Fibroblast of lung (primary cell): ENCODE data around the gene ETV2.

Experiments used
- EZH2 ChIP-seq: IDR thresholded peaks from 2 replicates; pipeline ENCODE4 v1.5.1; 2012; ENCODE audit warnings: low read length, control low read depth, mild to moderate bottlenecking; ENCODE audit errors: missing control alignments
- TF ChIP-seq, protein P1 (sequence below), 2 donors: IDR thresholded peaks in 1 of 2; conservative IDR thresholded peaks in 1 of 2; 1 replicate in 1 of 2; 2 replicates in 1 of 2; pipeline ENCODE4 v1.5.1; 2011 to 2012; ENCODE audit warnings: low read length in 2 of 2, control low read depth in 1 of 2, inconsistent platforms in 1 of 2, low read depth in 1 of 2, mild to moderate bottlenecking in 1 of 2

DNA sequence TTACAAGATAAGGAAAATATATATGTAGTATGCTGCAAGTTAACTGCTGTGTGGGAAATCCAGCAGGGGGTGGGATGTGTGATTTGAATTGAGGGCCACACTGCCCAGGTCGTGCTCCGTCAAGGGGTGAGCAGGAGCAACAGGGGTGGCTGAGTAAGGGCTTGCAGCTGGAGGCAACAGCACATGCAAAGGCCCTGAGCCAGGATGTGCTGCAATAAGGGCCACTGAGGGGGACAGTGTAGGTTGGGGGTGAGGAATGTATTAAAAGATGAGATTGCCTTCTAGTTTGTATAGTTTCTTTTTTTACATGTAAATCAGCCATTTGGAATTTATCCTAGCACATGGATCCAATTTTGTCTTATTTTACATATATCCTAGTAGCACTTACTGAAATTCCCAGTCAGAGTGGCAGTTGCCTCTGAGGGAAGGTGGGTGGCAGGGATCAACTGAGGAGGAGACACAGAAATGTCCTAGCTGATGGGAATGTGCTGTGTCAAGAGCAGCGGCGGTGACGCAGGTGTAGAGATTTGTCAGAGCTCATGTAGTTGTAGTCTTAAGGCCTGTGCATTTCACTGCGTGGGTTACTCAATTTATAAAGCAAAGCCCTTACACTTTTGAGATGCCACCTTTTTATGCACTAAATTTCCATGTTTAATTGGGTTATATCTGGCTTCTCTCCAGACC is 18.1 kb upstream of the ETV2 start:
- TF ChIP-seq, protein P1, sequence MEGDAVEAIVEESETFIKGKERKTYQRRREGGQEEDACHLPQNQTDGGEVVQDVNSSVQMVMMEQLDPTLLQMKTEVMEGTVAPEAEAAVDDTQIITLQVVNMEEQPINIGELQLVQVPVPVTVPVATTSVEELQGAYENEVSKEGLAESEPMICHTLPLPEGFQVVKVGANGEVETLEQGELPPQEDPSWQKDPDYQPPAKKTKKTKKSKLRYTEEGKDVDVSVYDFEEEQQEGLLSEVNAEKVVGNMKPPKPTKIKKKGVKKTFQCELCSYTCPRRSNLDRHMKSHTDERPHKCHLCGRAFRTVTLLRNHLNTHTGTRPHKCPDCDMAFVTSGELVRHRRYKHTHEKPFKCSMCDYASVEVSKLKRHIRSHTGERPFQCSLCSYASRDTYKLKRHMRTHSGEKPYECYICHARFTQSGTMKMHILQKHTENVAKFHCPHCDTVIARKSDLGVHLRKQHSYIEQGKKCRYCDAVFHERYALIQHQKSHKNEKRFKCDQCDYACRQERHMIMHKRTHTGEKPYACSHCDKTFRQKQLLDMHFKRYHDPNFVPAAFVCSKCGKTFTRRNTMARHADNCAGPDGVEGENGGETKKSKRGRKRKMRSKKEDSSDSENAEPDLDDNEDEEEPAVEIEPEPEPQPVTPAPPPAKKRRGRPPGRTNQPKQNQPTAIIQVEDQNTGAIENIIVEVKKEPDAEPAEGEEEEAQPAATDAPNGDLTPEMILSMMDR (conservative IDR thresholded peaks at IDR 0.05 in 1 of 2, IDR thresholded peaks at IDR 0.05 in 1 of 2; ENCODE audit: low read depth in 1 of 2, low read length in 2 of 2) = no peak
- no peak for TF ChIP-seq EZH2
